Bronchial epithelial cell (primary cell): ENCODE data around the gene NEURL1B. TPM values are rescaled to one million over a fixed set of nuclear protein-coding genes. Genes with fewer than 3 reads are reported as not detected.

ENCODE experiments used
- DNase-seq: peaks from one replicate; pipeline ENCODE4 v3.0.0-alpha.2; 2010; ENCODE audit warnings: low read depth
- FAIRE-seq: peaks from 2 replicates; lab custom pipeline; 2011; peaks lifted over from hg19 to GRCh38; lab: Jason Lieb, UNC
- H3K27me3 ChIP-seq: 2 replicates; pipeline ENCODE4 v1.5.1; 2011; ENCODE audit warnings: low read length; ENCODE audit not compliant: control insufficient read depth, insufficient read depth
- H3K36me3 ChIP-seq: 2 replicates; pipeline ENCODE4 v1.5.1; 2011; ENCODE audit warnings: low read length; ENCODE audit not compliant: control insufficient read depth, insufficient read depth
- H3K4me3 ChIP-seq: 2 replicates; pipeline ENCODE4 v1.5.1; 2011; ENCODE audit warnings: mild to moderate bottlenecking, low read depth, low read length, control low read depth
- CTCF ChIP-seq: IDR thresholded peaks from 2 replicates; pipeline ENCODE4 v1.5.1; 2011; ENCODE audit warnings: mild to moderate bottlenecking, moderate library complexity, low read length, control low read depth, inconsistent platforms; ENCODE audit not compliant: insufficient read depth, severe bottlenecking
- total RNA-seq: library from RNA; depleted of rRNA; stranded (reverse); fragments of >200 nt; gene quantifications from 2 replicates; pipeline ENCODE4 v1.2.1, GENCODE V29; 2014

The NEURL1B gene
- total RNA-seq, 1 donor from 2014 or later, result 4.7 TPM

- FAIRE-seq (no peak), DNase-seq (no peak)
- Histone ChIP-seq H3K27me3 (no peaks in the 10 kb centered on the region), H3K36me3 (no peaks in the 10 kb centered on the region), H3K4me3 (no peak overlapping the region)
- no peak for TF ChIP-seq CTCF
These were observed 40.4 kb downstream of the NEURL1B start for GRCh38 chr5:172681421-172681820.

- DNase-seq, result no peak
- FAIRE-seq, result no peak
- Histone ChIP-seq H3K36me3 (peaks cover 4% of the 10 kb centered on the region), H3K4me3 (no peak overlapping the region), H3K27me3 (no peaks in the 10 kb centered on the region)
- no peak for TF ChIP-seq CTCF
These were observed 42.2 kb downstream of the NEURL1B start for GRCh38 chr5:172683264-172683644.

DNA sequence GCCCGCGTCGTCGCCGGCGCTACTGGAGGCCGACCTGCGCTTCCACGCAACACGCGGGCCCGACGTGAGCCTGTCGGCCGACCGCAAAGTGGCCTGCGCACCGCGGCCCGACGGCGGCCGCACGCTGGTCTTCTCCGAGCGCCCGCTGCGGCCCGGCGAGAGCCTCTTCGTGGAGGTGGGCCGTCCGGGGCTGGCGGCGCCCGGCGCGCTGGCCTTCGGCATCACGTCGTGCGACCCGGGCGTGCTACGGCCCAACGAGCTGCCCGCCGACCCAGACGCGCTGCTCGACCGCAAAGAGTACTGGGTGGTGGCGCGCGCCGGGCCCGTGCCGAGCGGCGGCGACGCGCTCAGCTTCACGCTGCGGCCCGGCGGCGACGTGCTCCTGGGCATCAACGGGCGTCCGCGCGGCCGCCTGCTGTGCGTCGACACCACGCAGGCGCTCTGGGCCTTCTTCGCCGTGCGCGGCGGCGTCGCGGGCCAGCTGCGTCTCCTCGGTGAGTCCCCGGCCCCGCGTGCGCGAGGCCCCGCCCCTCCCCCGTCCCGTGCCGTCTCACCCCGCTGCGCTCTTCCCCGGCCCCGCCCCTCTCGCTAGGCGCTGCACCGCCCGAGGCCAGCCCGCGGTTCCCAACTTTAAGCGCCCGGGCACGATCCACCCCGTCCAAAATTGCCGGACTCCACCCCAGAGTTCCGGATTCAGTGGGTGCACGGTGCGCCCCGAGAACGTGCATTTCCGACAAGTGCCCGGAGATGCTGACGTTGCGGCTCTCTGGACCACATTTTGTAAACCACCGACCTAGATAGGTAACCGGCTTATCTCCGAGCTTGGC is 42.8 kb downstream of the NEURL1B start:
- Histone ChIP-seq H3K36me3 (peaks cover 4% of the 10 kb centered on the region), H3K4me3 (no peak overlapping the region), H3K27me3 (no peaks in the 10 kb centered on the region)
- TF ChIP-seq CTCF, result no peak
- FAIRE-seq (no peak), DNase-seq (no peak)

- no peak for TF ChIP-seq CTCF
- FAIRE-seq (peak; percentile 55), DNase-seq (no peak)
- Histone ChIP-seq H3K27me3 (no peaks in the 10 kb centered on the region), H3K36me3 (peaks cover 4% of the 10 kb centered on the region), H3K4me3 (no peak overlapping the region)
These were observed 44.0 kb downstream of the NEURL1B start for GRCh38 chr5:172685091-172685490.

DNA sequence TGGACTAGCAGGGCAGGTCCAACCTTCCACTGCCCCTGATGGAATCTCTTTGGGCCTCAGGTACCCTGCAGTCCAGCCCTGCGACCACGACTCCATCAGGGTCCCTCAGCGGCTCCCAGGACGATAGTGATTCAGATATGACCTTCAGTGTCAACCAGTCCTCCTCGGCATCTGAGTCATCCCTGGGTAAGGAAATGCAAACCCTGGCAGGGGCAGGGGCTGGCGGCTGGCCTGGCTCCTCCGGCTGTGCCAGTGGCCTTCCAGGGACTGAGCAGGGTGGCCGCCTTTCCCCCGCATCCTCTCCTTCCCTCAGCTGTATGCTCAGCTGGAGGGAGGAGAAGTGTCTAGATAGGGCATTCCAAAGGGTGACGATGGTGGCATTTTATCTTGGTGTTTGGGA is 45.0 kb downstream of the NEURL1B start:
- Histone ChIP-seq H3K27me3 (no peaks in the 10 kb centered on the region), H3K36me3 (peaks cover 4% of the 10 kb centered on the region), H3K4me3 (no peak overlapping the region)
- no peak for DNase-seq
- FAIRE-seq, result no peak
- TF ChIP-seq CTCF, result no peak
